HL-60 (cell line): ENCODE measurements around the gene MPG.

Source experiments
- DNase-seq, 2 experiments: peaks; one replicate each; pipeline ENCODE4 v3.0.0-alpha.2; 2010 to 2020; ENCODE audit warnings: low read depth in 1 of 2, low spot score in 1 of 2
- H3K27ac ChIP-seq: fragments of 250-450 bp; sonication (Bioruptor Pico); replicated peaks from 2 replicates; pipeline ENCODE4 v1.5.1; 2020; ENCODE audit warnings: mild to moderate bottlenecking, moderate library complexity
- H3K27me3 ChIP-seq: fragments of 250-450 bp; sonication (Bioruptor Pico); 2 replicates; pipeline ENCODE4 v1.5.1; 2021; ENCODE audit warnings: mild to moderate bottlenecking, moderate library complexity; ENCODE audit not compliant: insufficient read depth, poor library complexity, severe bottlenecking
- H3K4me3 ChIP-seq: replicated peaks from 2 replicates; pipeline ENCODE4 v1.5.1; 2011; ENCODE audit warnings: mild to moderate bottlenecking, control low read depth, low read length; ENCODE audit not compliant: insufficient read depth
- CTCF ChIP-seq: IDR thresholded peaks from one replicate; pipeline ENCODE4 v1.5.1; 2011; ENCODE audit warnings: low read length, control low read depth, inconsistent platforms; ENCODE audit not compliant: insufficient read depth
- GABPA ChIP-seq: IDR thresholded peaks from 2 replicates; pipeline ENCODE4 v1.6.1; 2012; ENCODE audit warnings: low read depth
- POLR2AphosphoS5 ChIP-seq: IDR thresholded peaks from 2 replicates; pipeline ENCODE4 v1.6.1; 2012; ENCODE audit warnings: low read depth
- REST ChIP-seq: IDR thresholded peaks from 2 replicates; pipeline ENCODE4 v1.6.1; 2012; ENCODE audit warnings: low read depth; ENCODE audit not compliant: insufficient replicate concordance
- SPI1 ChIP-seq: IDR thresholded peaks from 2 replicates; pipeline ENCODE4 v1.6.1; 2012; ENCODE audit warnings: low read depth, mild to moderate bottlenecking, borderline replicate concordance

Gene MPG

DNA sequence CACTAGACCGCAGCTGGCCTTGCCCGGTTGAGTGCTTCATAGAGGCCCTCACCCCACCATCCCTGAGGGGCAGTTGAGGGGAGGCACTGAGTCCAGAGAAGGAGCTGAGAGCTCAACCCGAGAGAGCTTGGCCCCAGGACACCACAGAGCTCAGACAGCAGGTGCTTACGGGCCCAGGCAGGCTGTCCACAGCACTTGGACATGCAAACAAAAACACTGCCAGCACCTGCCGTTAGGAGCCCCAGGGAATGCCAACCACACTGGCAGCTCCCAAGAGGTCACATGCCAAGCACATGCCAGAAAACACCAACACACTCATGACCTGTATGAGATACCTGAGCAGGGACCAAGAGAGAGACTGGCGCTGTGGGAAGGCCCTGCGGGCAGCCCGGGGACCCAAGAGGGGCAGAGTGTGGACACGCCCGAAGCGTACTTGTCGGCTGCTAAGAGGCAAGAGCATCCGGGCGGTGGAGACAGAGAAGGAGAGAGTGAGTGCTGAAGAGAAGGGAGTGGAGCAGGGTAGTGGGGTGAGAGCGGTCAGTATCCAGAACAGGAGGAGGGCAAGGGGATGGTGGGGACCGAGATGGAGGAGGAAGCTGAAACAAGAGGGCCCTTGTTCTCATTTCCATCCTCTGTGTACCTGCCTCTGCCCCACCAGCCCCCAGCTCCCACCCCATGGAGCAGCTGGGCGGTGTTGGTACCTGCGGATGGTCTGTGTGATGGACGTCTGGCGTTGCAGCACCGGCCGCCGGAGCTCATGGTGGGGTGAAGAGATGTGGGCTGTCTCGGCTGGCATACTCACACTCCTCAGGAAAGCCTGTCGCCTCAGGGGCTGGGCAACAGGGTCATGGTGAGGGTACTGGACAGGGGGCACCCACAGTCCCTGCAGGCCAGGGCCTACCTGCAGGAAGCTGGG, 13.8 kb upstream of the MPG start:
- Histone ChIP-seq H3K4me3 (no peak overlapping the region), H3K27ac (no peak overlapping the region), H3K27me3 (no peaks in the 10 kb centered on the region)
- no peak for DNase-seq
- TF ChIP-seq CTCF (no peak), GABPA (no peak), REST (no peak)

GRCh38 chr16:64914-65255, 13.1 kb upstream of the MPG start:
- TF ChIP-seq REST, result no peak
- TF ChIP-seq GABPA, result no peak
- TF ChIP-seq POLR2AphosphoS5, result no peak
- TF ChIP-seq SPI1, result no peak
- no peak for TF ChIP-seq CTCF
- Histone ChIP-seq H3K27ac (no peak overlapping the region), H3K27me3 (no peaks in the 10 kb centered on the region), H3K4me3 (no peak overlapping the region)
- DNase-seq, result no peak

GRCh38 chr16:65745-66144, 12.3 kb upstream of the MPG start:
- peak in 1 of 2 experiments; percentile 86 for DNase-seq

More at GRCh38 chr16:65745-66144, 12.3 kb upstream of the MPG start:
- no peak overlapping the region for H3K4me3 ChIP-seq
- H3K27ac ChIP-seq, result no peak overlapping the region
- TF ChIP-seq POLR2AphosphoS5 (no peak), CTCF (peak; percentile 96)
- no peaks in the 10 kb centered on the region for H3K27me3 ChIP-seq
